CD4-positive, alpha-beta T cell treated with Interleukin-1 beta for 1 hour (primary cell): ENCODE data around the gene CYP2W1.

ENCODE experiments used
- DNase-seq, 2 donors: peaks; one replicate each; pipeline ENCODE4 v3.0.0-alpha.2; 2020 to 2022

The CYP2W1 gene

DNA sequence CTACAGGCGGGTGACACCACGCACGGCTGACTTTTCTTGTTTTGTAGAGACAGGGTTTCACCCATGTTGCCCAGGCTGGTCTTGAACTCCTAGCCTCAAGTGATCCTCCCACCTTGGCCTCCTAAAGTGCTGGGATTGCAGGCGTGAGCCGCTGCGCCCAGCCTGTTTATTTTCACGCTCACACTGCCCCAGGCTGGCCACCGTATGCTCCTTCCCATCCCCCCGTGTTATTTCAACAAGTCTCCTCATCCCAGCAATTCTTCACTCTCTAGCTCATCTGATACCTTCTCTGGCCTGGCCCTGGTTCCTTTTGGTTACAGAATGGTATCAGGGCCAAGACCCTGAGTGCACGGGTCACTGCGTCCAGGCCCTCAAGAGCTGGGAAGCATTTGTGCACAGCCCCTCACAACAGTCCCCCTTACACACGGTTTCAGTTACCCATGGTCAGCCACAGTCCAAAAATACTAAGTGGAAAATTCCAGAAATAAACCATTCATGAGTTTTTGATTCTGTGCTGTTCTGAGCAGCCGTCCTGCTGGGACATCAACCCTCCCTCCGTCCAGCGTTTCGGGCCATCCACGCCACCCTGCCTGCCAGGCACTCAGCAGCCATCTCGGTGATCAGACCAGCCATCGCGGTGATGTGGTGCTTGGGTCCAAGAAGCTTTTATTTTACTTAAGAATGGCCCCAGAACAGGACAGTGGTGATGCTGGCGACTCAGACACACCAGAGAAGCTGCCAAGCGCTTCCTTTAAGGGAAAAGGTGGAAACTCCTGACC is 16.5 kb upstream of the CYP2W1 start:
- DNase-seq = no peak

DNA sequence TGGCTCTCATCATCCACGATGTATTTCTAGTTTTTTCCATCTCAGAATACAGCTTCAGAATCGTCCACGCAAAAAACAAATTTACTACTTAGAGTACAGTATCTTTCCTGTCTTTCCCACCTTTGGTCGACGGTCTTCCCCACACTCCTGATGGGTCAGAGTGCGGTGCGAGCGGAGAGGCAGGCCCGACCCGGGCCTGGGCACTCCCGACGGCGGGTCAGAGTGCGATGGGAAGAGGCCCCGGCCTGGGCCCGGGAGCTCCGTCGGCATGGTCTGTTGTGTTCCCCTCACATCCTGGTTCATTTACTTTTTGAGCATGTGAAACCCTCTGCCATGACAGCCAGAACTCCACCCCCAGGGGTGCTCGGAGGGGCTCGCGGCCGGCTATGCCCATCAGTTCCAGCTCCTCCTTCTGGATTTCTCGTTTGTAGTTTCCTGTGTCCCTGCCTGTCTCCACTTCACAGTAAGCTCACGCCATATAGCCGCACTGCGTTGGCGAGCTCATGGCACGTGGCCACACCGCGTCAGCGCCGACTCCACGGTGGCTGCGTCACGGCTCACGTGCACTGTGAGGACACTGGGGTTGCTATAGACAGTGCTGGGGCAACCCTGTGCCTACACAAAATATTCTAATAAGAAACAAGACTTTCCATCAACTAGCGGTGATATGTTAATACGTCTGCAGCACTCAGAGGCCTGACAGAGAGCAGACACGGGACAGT is 15.5 kb upstream of the CYP2W1 start:
- DNase-seq = no peak

DNA sequence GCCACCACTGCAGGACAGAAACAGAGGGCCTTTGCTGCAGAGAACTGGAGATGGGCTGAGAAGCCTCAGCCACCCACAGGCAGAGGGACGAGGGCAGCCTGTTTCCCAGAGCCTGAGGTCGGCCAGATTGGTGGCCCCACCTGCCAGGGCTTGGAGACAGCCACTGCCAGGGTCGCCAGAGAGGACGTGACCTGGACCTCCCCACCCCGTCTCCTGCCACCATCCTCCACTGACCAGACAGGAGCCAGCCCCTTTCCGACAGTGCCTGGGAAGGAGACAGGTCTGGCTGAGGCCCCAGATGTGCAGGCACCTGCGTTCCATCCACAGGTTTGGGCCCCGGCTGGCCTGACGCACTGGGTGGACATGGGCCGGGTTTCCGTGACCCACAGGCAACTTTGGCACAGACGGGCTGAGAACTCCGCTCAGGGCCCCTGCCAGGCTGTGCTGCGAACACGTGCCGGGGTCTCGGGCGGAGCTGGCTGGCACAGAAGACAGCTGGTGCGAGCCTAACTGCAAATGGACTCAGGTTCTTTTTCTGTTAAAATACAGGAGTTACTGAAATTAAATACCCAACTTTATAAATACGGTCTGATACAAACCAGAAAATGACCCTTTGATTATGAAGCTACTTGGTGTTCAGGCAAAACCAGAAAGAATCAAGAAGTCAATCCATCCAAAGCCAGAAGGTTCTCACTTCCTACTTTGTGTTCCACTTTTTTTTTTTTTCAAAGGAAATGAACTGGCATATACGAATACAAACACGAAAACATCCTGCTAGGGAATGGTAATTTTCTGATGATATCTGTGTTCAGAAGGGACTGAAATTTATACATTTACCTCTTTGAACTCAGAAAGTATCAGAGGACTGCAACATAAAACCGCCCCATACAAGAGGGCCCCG is 14.5 kb upstream of the CYP2W1 start:
- DNase-seq = no peak

DNA sequence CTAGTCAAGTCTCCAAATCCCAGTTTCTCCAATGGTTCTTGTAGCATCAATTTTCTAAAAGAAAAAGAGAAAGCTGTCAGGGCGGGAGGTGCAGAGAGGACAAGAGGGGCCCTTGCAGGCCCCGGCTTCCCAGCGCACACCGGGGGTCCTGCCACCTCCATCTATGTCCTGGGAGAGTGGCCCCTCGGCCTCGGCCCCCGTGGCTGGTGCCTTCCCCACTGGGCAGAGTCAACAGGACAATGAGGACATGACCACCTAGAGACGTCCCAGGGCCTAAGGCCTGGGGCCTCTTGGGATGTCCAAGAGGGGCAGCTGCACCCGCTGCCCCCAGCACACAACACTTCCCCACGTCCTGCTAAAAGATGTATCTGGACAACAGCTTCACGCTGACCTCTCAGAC is 13.6 kb upstream of the CYP2W1 start:
- DNase-seq = no peak

DNA sequence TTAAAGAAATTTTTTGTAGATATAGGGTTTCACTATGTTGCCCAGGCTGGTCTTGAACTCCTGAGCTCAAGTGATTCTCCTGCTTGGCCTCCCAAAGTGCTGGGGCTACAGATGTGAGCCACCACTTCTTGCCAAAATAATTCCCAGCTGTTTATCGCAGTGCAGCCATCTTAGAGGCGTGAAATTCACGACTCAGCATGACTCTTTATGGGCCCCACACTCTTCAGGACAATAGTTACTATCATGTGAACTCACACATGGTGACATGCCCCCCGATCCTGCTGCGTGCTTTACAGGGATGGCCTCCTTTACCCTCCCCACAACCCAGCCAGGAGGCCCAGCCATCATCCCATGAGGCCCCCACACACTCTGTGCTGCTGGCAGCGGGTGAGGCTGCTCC is 12.2 kb upstream of the CYP2W1 start:
- DNase-seq = no peak

DNA sequence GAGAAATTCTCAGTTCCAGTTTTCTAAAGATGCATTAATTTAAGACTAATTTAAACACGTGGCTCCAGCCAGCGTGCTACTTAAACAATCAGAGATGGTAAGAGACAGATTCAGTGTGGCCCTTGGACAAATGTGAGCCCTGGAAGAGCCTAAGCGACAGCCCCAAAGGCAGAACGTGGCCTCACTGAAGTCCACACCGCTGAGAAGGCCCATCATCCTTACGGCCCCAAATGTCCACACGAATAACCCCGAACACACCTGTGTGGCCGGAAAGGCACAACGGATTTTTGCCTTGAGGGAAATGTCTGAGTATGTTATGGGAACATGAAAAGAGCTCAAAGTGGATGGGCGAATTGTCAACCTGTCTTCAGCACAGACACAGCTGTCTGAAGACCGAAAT is 10.9 kb upstream of the CYP2W1 start:
- DNase-seq = no peak

DNA sequence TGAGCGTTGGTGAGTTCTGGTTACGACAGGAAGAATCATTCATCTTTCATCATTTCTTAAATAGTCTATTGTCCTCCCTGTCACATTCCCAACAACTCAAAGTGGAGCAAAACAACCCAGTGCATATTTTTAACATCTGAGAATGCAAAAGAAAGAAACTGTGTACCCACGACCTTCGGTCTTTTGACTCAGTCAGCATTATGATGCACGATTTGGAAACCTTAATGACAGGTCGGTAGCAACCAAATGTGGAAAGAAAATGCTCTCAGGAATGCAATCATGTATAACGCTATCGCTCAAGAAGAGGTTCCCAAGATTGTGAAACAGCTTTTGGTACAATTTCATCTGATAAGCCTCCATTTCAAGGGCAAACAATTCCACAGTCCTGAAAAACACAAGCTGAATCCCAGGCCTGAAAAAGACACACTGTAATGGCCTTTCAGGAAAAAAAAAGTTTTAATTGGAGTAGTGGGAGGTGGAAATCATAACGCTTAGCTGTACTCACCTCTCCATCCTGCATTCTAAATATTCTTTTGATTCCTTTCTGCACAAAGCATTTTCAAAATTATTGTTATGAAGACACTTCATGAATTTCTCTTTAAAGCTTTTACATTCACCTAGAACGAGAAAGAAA is 10.2 kb upstream of the CYP2W1 start:
- no peak for DNase-seq

DNA sequence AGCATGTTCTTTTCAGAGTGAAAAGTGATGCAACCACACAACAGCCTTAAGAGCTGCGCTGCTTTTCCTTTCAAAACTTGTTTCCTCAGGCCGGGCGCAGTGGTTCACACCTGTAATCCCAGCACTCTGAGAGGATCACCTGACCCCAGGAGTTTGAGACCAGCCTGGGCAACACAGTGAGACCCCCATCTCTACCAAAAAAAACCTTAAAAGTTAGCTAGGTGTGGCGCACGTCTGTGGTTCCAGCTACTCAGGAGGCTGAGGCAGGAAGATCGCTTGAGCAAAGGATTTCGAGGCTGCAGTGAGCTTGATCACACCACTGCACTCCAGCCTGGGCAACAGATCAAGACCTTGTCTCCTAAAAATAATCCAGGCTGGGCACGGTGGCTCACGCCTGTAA is 9.7 kb upstream of the CYP2W1 start:
- no peak for DNase-seq

DNA sequence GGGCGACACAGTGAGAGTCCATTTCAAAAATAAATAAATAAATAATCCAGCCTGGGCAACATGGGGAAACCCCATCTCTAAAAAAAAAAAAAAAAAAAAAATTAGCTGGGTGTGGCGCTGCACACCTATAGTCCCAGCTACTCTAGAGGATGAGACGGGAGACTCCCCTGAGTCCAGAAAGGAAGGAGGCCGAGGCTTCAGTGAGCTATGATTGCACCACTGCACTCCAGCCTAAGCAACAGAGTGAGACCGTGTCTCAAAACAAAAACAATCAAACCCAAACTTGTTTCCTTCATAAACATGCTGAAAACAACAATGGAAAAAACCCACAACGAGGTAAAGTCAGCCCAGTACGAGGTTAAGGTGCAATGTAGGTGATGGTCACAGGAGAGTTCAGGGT is 8.8 kb upstream of the CYP2W1 start:
- no peak for DNase-seq

DNA sequence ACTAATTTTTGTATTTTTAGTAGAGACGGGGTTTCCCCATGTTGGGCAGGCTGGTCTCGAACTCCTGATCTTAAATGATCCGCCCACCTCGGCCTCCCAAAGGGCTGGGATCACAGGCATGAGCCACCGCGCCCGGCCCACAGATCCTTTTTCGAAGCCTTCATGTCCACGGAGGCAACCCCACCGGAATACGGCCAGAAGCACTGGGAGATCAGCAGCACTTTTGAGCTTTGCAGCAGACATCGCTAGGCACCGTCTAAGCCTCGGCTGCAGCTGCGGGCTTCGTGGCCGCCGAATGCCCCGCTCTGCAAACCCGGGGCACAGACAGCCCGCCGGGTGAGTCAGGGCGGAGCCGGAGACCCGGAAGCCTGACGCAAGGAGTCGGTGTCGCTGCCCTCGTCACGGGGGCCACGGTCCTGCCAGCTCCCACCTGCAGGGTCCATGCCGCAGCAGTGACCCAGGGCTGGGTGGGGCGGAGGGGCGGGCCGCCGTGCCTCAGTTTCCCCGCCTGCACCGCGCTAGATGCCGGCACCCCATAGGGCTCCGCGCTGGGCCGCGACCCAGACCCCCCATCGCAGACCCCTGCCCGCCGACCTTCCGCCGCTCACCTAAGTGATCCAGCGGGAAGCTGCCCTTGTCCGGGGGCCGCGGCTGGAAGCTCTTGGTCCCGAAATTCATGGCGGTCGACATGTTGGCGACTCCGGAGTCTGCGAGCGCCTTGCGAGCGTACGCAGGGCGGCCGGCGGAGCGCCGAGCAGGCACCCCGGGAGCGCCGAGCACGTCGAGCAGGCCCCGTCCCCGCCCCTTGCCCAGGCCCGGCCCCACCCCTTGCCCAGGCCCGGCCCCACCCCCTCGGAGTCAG is 7.9 kb upstream of the CYP2W1 start, which contains the start of gene COX19:
Gene COX19 (minus strand): TSS at position 730 of the 862 bp plus-strand sequence. CDS start 40 bp downstream, at position 690.
- DNase-seq = peak; percentile 91

DNA sequence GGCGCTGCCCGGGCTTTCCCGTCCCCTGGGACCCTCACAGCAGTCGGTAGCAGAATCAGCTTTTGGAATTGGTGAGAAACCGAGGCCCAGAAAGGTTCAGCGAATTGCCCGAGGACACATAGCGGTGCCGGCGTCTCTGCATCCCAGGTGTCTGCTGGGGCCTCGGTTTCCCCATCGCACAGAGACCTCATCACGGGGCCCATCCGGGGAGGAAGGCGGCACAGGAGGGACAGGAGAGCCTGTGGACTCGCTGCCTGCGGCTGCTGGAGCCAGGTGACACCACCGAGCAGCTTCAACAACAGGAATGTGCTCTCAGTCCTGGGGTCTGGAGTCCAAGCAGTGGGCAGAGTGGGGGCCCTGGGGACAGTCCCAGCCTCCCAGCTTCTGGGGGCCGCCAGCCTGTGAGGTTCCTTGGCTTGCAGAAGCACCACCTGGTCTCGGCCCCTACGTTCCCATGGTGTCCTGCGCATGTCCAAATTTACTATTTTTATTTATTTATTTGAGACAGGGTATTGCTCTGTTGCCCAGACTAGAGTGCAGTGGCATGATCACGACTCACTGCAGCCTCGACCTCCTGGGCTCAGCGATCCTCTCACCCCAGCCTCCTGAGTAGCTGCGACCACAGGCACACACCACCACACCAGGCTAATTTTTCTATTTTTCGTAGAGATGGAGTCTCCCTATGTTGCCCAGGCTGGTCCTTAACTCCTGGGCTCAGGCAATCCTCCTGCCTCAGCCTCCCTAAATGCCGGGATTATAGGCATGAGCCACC is 7.1 kb upstream of the CYP2W1 start:
- DNase-seq = no peak

DNA sequence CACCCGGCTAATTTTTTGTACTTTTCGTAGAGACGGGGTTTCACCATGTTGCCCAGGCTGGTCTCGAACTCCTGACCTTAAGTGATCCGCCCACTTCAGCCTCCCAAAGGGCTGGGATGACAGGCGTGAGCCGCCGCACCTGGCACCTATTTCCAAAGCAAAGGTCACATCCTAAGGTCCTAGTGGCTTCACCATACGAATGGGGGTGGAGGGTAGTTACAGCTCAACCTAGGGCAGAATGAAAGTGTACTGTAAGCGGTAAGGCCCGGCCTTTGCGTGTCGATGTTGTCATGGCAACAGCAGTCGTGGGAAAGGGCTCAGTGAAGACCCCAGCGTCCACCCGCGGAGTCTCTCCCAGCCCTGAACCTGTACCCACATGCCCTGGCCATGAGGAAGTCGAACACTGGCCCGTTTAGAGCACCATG is 6.1 kb upstream of the CYP2W1 start:
- no peak for DNase-seq

DNA sequence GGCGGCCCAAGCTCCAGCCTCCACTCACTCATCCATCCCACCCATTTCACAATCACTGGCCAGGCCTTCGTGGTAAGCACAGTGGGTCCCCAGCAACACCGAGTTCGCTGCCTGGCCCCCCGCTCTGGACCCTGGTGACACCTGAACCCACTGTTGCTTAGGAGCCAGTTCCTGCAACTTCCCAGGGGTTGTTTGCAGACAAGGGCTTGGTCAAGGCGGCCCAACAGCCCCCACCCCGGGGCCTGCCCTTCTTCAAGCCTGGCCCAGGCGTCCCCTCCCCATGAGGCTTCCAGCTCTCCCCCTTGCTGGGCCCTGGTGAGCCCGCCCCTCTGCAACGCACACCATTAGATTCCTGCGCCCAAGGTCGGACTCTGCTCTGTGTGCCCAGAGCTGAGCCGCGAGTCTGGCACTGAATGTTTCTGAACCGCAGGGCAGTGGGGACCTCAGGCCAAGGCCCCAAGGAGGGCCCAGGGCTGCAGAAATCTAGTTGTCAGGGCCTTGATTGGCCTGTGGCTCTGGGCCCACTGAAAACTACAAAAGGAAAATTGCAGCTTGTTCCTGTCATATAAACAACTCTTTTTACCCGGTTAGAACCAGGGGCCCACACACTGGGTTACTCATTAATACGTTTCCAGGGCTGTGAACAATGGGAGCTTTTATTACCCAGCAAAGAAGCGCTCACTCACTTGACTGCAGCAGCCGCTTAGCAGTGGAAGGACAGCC is 5.5 kb upstream of the CYP2W1 start:
- no peak for DNase-seq

DNA sequence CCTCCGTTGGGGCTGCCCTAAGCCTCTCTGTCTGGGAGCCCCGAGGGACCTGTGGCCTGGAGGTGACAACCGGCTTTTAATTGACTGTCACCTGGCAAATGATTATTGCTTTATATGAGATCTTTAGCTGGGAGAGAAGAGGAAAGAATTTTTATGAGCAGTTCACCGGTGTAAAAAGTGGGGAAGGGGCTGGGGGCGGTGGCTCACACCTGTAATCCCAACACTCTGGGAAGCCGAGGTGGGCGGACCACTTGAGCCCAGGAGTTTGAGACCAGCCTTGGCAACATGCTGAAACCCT is 5.0 kb upstream of the CYP2W1 start:
- DNase-seq = no peak

DNA sequence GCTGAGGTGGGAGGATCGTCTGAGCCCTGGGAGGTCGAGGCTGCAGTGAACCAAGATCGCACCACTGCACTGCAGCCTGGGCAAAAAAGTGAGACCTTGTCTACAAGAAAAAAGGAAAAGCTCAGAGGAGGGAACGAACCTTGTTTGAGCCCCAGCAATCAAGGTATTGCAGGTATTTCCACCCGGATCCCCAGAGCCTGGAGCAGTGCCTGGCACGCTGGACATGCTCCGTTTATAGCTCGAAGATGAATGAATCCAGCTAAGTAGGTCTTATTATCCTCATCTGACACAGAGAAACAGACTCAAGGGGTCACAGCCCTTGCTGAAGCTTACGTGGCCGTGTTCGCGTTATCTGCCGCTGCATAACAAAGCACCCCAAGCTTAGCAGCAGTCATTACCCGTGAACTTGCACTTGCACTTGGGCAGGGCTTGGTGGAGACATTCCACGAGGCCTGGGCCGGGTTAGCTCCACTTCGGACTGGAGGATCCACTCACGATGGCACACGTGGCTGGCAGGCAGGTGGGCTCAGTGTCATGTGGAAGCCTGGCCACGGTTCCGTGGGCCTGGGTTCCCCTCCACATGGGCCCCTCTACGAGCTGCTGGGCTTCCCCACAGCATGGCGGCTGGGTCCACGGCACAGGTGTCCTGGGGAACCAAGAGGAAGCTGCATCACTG is 4.4 kb upstream of the CYP2W1 start:
- DNase-seq = no peak

DNA sequence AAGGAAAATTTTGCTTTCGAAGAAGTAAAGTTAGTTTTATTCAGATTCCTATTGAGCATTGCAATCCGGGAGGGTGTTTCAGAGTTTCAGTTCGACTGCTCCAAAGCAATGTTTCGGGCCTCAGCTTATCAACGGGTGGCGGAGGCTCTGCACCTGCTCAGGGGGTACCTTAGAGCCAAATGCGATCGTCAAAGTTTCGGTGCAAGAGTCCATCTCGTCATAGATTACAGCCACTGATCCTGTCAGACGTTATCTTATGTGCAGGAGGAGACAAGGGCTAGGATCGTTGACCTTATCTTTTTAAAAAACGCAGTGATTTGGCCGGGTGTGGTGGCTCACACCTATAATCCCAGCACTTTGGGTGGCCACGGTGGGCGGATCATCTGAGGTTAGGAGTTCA is 3.8 kb upstream of the CYP2W1 start:
- no peak for DNase-seq

DNA sequence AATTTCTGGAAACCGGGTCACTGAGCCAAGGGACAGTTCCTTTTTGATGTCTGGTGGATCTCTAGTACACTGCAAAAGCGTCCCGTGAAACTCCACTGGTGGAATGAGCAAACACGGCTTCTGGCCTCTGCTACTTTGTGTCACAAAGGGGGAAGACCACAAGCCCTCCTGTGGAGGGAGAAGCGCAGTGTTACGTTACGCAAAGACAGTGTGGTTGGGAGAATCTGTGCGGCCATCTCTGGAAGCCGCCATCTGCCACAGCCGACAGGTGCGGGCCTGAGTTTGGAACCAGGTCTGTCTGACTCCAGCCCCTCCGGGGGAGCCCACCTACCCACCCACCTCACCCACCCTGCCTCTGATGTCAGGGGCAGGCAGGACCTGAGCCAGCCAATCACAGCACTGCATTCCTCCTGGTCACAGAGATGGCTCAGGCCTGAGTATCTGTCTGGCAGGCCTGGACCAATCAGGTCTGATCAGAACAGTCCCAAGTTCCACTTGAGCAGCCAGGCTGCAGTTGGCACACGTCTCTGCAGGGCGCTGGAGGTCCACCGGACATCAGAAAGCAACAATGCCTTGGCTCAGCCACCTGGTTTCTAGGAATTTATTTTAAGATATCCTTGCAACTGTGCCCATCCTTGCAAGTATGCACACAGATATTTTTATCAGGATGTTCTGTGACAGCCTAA is 3.0 kb upstream of the CYP2W1 start:
- no peak for DNase-seq

DNA sequence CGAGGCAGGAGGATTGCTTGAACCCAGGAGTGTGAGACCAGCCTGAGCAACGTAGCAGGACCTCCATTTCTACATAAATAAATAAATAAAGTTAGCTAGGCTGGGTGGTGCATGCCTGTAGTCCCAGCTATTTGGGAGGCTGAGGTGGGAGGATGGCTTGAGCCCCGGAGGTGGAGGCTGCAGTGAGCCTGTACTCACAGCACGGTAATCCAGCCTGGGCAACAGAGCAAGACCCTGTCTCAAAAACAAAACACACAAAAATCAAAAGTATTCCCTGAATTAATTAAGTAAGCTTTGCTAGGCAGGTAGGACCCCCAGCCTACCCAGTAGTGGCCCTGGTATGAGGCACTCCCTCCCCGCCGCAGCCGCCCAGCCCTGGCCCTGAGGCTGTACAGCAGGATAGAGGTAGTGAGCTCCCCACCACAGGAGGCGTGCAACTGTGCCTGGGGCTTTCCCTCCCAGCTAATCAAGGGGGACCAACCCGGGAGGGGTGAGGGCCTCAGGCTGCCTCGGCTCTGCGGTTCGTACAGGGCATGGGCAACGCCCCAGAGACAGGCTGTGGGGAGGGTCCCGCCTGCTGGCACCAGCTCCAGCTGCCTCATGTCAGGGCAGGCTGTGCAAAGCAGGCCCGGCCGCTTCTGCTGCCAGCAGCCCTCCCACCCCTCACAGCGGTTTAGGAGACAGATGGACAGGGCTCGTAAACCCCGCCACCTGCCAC is 1.0 kb upstream of the CYP2W1 start:
- no peak for DNase-seq
